Stimulated activated CD4-positive, alpha-beta T cell treated with anti-CD3 and anti-CD28 coated beads, Interleukin-12 subunit alpha, Interleukin-12 subunit beta, amount 100 ng/mL, for 48 hours (primary cell): ENCODE measurements around the gene CHID1.

Experiments
- DNase-seq, 3 donors: peaks; one replicate each; pipeline ENCODE4 v3.0.0-alpha.2; 2020; ENCODE audit warnings: low read depth in 2 of 3, low spot score in 1 of 3

CHID1 gene

DNA sequence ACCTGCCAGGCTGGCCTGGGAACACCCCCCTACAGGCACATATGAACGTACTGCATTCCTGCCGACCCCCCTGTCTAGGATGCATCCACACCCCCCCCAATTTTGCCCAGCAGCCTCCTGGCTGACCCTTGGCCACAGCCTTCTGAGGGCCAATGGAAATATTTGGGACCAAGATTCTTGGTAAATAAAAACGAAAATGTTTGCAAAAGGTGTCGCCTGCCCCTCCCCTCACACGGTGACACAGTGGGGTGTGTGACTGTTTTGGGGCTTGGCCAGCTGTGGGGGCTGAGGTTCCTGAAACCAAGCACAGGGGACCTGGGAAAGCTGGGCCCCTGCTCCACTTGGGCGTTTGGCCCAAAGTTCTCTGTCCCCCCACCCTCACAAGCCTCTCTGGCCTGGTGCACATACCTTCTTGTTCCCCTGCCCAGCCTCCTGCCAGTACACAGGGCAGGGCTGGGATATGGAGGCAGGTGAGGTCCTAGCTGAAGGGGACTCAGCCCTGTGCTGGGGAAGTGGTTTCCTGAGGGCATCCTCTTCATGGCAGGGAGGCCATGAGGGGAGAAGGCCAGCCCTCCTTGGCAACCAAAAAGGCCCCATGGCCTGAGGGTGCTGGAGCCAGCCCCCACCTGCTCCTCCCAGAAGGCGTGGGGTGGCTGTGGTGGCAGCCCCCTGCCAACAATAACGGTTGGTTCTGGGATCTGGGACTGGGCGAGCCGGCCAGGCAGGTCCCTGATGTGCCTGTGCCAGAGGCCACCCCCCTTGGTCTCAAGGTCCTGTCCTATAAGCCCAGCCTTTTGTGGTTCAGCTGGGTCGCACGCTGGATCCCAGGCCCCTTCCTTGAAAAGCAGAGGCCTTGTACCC, 85.0 kb downstream of the CHID1 start:
- DNase-seq, result no peak

GRCh38 chr11:824942-825341, 85.7 kb downstream of the CHID1 start:
- DNase-seq, result no peak

- no peak for DNase-seq
Observed at GRCh38 chr11:824292-824880, 86.2 kb downstream of the CHID1 start.

DNA sequence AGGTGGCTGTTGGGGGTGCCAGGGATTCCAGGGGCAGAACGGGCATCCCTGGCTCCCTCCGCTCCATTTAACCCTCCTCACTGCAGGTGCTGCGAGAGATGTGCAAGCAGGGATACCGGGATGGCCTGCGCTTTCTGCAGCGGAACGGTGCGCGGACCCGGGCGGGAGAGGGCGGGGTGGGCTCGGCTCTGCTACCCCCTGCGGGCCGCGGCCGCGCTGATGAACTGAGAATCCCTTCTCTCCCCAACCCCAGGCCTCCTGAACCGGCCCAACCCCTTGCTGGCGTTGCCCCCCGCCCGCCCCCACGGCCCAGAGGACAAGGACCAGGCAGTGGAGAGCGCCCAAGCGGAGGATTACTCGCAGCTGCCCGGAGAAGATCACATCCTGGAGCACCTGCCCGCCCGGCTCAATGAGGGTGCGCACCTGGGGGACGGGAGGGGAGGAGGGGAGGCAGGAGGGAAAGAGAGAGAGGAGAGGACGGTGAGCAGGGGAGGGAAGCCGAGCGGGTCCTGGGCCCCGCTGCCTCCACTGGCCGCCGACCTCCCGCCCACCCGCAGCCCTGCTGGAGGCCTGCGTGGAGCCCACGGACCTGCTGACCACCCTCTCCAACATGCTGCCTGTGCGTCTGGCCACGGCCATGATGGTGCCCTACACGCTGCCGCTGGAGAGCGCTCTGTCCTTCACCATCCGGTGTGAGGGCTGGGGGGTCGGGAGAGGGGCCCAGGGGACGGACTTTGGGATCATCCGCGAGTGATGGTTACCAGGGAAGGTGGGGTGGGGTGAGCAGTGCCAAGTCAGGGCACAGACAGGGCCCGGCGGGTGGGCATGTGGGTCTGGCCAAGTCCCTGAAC, 86.9 kb downstream of the CHID1 start:
- no peak for DNase-seq

GRCh38 chr11:821512-822371, 88.9 kb downstream of the CHID1 start:
- no peak for DNase-seq

- DNase-seq, result no peak
Observed at GRCh38 chr11:820655-821511, 89.7 kb downstream of the CHID1 start.

DNA sequence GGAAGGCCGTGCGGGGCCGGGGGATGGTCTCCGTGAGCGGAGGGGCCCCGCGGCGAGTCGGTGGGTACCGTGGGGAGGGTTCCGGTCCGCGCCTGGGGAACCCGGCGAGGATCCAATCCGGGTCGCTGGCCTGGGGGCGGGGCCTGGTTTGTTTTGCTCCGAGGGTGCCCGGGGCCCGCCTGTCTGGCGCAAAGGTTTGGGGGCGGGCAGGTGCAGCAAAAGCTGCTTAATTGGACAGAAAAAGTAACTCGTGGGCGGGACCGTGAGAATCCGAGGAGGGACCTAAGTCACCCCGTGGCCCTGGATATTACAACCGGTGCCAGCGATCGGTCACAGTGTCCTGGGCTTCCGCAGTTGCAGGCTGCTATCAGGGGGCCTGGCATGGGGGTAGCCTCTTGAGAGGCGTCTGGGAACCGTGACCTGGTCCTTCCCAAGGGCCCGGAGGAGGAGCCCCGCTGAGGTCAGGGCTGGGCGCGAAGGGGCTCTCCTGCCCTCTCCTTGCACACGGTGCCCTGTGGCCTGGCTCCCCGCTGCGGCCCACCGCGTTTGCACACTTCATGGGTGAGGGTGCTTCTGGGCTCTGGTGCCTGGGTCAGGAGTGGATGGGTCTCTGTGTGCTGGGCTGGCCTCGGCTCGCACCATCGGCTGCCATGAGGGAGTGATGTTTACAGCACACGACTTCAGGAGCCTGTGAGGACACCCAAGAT, 90.5 kb downstream of the CHID1 start:
- DNase-seq, result peak; percentile 85 to 88 (median 88)

- DNase-seq, result peak; percentile 78 to 91 (median 84)
Observed at GRCh38 chr11:819129-819931, 91.3 kb downstream of the CHID1 start.

DNA sequence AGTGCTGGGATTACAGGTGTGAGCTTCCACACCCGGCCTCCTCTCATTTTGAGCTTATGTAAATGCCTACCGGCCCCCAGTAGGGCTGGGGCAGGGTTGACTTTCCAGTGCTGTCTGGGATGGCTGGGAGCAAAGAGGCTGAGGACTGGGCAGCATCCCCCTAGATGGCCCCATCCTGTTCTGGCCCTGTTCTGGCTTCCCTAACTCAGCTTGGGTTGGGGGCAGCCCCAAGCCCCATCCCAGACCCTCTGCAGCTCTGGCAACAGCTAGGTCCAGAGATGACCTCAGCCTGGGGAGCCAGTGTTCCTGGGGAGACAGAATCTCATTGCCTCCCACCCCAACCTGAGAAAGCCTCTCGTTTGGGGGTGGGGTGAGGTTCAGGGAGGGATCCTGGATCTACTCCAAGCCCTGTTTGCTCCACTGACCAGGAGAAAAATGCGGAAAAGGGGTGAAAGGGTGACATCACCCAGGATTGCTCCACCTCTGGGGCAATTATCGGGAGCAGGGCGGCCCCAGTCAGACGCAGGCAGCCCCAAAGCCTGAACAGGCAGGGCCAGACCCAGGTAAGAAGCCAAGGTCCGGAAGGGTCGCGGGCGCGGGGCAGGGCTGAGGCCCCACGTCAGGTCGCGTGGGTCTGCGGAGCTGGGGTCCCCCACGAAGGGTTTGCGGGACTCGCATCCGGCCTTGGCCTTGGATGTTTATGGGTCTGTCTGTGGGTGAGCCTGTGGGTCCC, 92.0 kb downstream of the CHID1 start, which contains the start of gene PNPLA2:
Gene PNPLA2 (plus strand): TSS at position 519 of the 733 bp plus-strand sequence. CDS start 805 bp downstream, outside the sequence.
- DNase-seq, result no peak
